ENCODE data around the gene SPEM1.

DNA sequence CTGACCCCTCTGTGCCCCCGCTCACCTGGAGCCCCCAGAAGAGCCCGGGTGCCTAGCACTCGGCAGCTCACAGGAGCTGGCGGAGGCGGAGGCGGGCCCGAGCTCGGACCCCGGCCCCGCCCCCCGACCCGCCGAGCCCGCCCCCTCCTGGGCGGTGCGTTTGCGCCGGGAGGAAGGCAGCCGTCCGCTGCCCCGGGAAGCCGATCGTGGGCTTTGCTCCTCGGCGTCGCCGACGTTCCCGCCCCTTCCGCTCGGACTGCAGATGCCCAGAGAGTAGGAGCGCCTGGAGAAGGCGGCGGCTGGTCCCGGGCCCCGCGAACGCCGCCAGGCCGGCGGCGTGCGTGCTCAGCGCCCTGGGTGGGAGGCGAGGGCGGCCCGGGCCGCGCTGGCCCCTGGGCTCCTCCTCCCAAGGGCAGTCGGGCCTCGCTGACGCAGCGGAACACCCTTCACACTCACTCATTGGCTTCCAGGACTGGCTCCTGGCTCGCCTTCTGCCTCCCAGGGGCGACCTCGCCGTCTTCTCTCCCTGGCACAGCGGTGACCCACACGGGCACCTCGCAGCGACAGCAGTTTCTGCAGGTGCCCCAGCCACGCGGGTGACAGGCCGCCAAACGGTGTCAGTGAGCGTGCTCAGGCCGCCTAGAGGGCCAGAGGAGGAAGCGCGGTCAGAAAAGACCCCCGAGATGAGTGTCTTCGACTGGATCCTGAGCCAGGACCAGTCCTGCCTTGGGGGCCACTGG lies 25.5 kb upstream of the SPEM1 start, which contains the start of gene PLSCR3:
- TF ChIP-seq, protein P1, sequence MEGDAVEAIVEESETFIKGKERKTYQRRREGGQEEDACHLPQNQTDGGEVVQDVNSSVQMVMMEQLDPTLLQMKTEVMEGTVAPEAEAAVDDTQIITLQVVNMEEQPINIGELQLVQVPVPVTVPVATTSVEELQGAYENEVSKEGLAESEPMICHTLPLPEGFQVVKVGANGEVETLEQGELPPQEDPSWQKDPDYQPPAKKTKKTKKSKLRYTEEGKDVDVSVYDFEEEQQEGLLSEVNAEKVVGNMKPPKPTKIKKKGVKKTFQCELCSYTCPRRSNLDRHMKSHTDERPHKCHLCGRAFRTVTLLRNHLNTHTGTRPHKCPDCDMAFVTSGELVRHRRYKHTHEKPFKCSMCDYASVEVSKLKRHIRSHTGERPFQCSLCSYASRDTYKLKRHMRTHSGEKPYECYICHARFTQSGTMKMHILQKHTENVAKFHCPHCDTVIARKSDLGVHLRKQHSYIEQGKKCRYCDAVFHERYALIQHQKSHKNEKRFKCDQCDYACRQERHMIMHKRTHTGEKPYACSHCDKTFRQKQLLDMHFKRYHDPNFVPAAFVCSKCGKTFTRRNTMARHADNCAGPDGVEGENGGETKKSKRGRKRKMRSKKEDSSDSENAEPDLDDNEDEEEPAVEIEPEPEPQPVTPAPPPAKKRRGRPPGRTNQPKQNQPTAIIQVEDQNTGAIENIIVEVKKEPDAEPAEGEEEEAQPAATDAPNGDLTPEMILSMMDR (conservative IDR thresholded peaks at IDR 0.05), result no peak; the same call in 1 of the 2 replicates
- TF ChIP-seq EZH2 (IDR thresholded peaks at IDR 0.05; ENCODE audit: low read depth), result no peak

Data from PC-9 (cell line).